B cell (primary cell): ENCODE results near the gene ATP8A2. TPM values are rescaled to one million over a fixed set of nuclear protein-coding genes. Genes with fewer than 3 reads are reported as not detected.

Experiments
- ATAC-seq: fragments of 200-7000 bp; cut with Tn5 transposase; one replicate; pipeline ENCODE4 v1.10.0; 2021; ENCODE audit warnings: low read depth, mild to moderate bottlenecking, moderate number of reproducible peaks, moderate library complexity
- CTCF ChIA-PET: fragments of 350-600 bp; sonication (Branson Sonifier 250); formaldehyde crosslinking; loops from one replicate; lab custom pipeline; 2021; ENCODE audit warnings: antibody characterized with exemption, inconsistent platforms; lab: Charles Lee
- POLR2A ChIA-PET: fragments of 350-600 bp; sonication (Branson Sonifier 250); formaldehyde crosslinking; loops from one replicate; lab custom pipeline; 2021; ENCODE audit warnings: antibody characterized with exemption; lab: Charles Lee
- DNase-seq: peaks from one replicate; pipeline ENCODE4 v3.0.0; 2013
- H2AFZ ChIP-seq: 2 replicates; pipeline ENCODE4 v1.6.1; 2012; ENCODE audit warnings: mild to moderate bottlenecking, low read depth, low read length; ENCODE audit not compliant: insufficient read depth, poor library complexity, severe bottlenecking
- H3K27ac ChIP-seq, 2 donors: 1 replicate in 1 of 2; 2 replicates in 1 of 2; pipeline ENCODE4 v1.5.1; 2012 to 2013; ENCODE audit warnings: low read length in 2 of 2, mild to moderate bottlenecking in 2 of 2, moderate library complexity in 1 of 2
- H3K27me3 ChIP-seq, 4 experiments: fragments of 200-600 bp in 1 of 4; sonication (generic) in 1 of 4; replicated peaks in 1 of 4; 1 replicate in 2 of 4; 2 replicates in 2 of 4; pipeline versions ENCODE4 v1.6.1 to v1.7.0; 2013 to 2016; ENCODE audit warnings: low read length in 3 of 4, mild to moderate bottlenecking in 2 of 4, mixed read lengths in 1 of 4, moderate library complexity in 1 of 4; ENCODE audit not compliant: insufficient read depth in 4 of 4, control insufficient read depth in 3 of 4; ENCODE audit errors: control extremely low read depth in 1 of 4
- H3K36me3 ChIP-seq, 2 experiments: replicated peaks in 1 of 2; 1 replicate in 1 of 2; 2 replicates in 1 of 2; pipeline versions ENCODE4 v1.6.1 to v1.7.1; 2013; ENCODE audit warnings: low read length in 1 of 2; ENCODE audit not compliant: insufficient read depth in 2 of 2, control insufficient read depth in 1 of 2; ENCODE audit errors: control extremely low read depth in 1 of 2, extremely low read depth in 1 of 2
- H3K4me1 ChIP-seq, 2 donors: fragments of 200-600 bp in 1 of 2; sonication (generic) in 1 of 2; 1 replicate in 1 of 2; 2 replicates in 1 of 2; pipeline versions ENCODE4 v1.5.1 to v1.6.1; 2013 to 2017; ENCODE audit warnings: low read length in 2 of 2; ENCODE audit not compliant: control insufficient read depth in 2 of 2, insufficient read depth in 2 of 2
- H3K4me2 ChIP-seq: replicated peaks from 2 replicates; pipeline ENCODE3; 2012; ENCODE audit warnings: mild to moderate bottlenecking, low read depth, low read length; ENCODE audit not compliant: poor library complexity, severe bottlenecking
- H3K4me3 ChIP-seq, 5 experiments: fragments of 200-600 bp in 1 of 5; sonication (generic) in 1 of 5; 1 replicate in 3 of 5; 2 replicates in 2 of 5; pipeline versions ENCODE4 v1.5.1 to v1.7.0; 2011 to 2016; ENCODE audit warnings: low read length in 4 of 5, mild to moderate bottlenecking in 4 of 5, low read depth in 2 of 5, control low read depth in 1 of 5, moderate library complexity in 1 of 5; ENCODE audit not compliant: insufficient read depth in 1 of 5; ENCODE audit errors: control extremely low read depth in 1 of 5, extremely low read depth in 1 of 5
- H3K79me2 ChIP-seq: fragments of 200-600 bp; sonication (generic); one replicate; pipeline ENCODE4 v1.6.0; 2016; ENCODE audit warnings: low read length; ENCODE audit not compliant: control insufficient read depth, insufficient read depth
- H3K9ac ChIP-seq: fragments of 200-600 bp; sonication (generic); 2 replicates; pipeline ENCODE4 v1.6.1; 2017; ENCODE audit warnings: mild to moderate bottlenecking, low read length, moderate library complexity
- H3K9me3 ChIP-seq, 3 donors: one replicate each; pipeline versions ENCODE4 v1.6.1 to v1.7.1; 2013; ENCODE audit warnings: low read length in 2 of 3; ENCODE audit not compliant: control insufficient read depth in 2 of 3, insufficient read depth in 1 of 3; ENCODE audit errors: control extremely low read depth in 1 of 3
- H4K20me1 ChIP-seq: 2 replicates; pipeline ENCODE4 v1.6.0; 2012; ENCODE audit warnings: mild to moderate bottlenecking, low read length; ENCODE audit not compliant: insufficient read depth, control insufficient read depth, poor library complexity, severe bottlenecking
- H3K27ac Mint-ChIP-seq: one replicate; pipeline ENCODE4 v1.8.0; 2021; ENCODE audit warnings: mixed read lengths
- H3K27me3 Mint-ChIP-seq: one replicate; pipeline ENCODE4 v1.8.0; 2021; ENCODE audit warnings: mixed read lengths
- H3K4me1 Mint-ChIP-seq: one replicate; pipeline ENCODE4 v1.8.0; 2021; ENCODE audit warnings: mixed read lengths
- H3K4me3 Mint-ChIP-seq: one replicate; pipeline ENCODE4 v1.8.0; 2021; ENCODE audit warnings: mixed read lengths
- H3K9me3 Mint-ChIP-seq: one replicate; pipeline ENCODE4 v1.8.0; 2022; ENCODE audit warnings: mixed read lengths; ENCODE audit not compliant: insufficient read depth
- EZH2 ChIP-seq: IDR thresholded peaks from 2 replicates; pipeline ENCODE4 v1.6.1; 2012; ENCODE audit warnings: borderline replicate concordance, low read depth, mild to moderate bottlenecking, moderate library complexity, low read length; ENCODE audit not compliant: insufficient read depth, poor library complexity, severe bottlenecking
- WGBS: methylation state at CpG from one replicate; pipeline ENCODE4 v1.1.5; 2013; ENCODE audit warnings: missing lambda C conversion rate; ENCODE audit not compliant: insufficient coverage; 5-methylcytosine and 5-hydroxymethylcytosine counted together
- intact Hi-C: fragments of 100-400 bp; cut with micrococcal nuclease; formaldehyde crosslinking; loops from one replicate; pipeline ENCODE4 v1.10.0; 2022
- polyA plus RNA-seq: library from polyadenylated mRNA; depleted of rRNA; stranded (reverse); fragments of >200 nt; gene quantifications from 2 replicates; pipeline ENCODE4 v1.2.3, GENCODE V29; 2012
- total RNA-seq, 2 donors: library from RNA; stranded (reverse); fragments of 120-200 nt in 1 of 2; gene quantifications; 1 replicate in 1 of 2; 2 replicates in 1 of 2; pipeline versions ENCODE4 v1.2.3 to v1.2.4, GENCODE V29; 2013 to 2022
- TF ChIP-seq, protein P1 (sequence below): fragments of 200-600 bp; IDR thresholded peaks from one replicate; pipeline ENCODE4 v1.8.0; 2022; ENCODE audit warnings: antibody characterized with exemption, mild to moderate bottlenecking

ATP8A2 gene
- total and polyA plus RNA-seq, 2 donors (not counting 1 experiment from before 2014, with no cell fraction given) = not detected

DNA sequence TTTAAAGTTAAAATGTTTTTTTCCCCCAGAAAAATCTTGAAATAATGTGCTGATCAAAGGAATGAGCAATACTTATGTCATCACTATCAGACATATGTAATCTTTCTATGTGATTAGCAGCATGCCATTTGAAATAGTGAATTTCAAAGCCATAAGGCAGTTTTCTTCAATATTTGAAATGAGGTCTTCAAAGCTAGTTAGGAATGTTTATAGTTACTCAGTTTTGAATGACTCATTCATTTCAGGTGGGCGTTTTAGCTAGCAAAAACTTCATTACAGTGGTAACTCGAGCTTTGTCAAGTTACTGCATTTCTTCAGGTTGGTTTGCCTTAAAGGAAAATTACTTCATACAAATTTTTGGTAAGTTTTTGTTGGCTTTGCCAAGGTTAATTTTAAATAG, 102.1 kb downstream of the ATP8A2 start:
- Histone ChIP-seq H3K79me2 (no peaks in the 10 kb centered on the region), H4K20me1 (no peaks in the 10 kb centered on the region), H3K27ac (no peak overlapping the region), H3K4me3 (no peak overlapping the region), H3K36me3 (no peaks in the 10 kb centered on the region), H3K4me2 (no peak overlapping the region), H2AFZ (no peak overlapping the region), H3K9ac (no peak overlapping the region), H3K27me3 (peaks cover 0 to 21% (median 9%) of the 10 kb centered on the region in 4 experiments), H3K4me1 (no peaks in the 10 kb centered on the region), H3K9me3 (peaks cover 0 to 3% (median 0%) of the 10 kb centered on the region in 3 donors)
- H3K27ac Mint-ChIP-seq = no peak overlapping the region
- no peaks in the 10 kb centered on the region for H3K9me3 Mint-ChIP-seq
- no CpG with 5 or more reads among the region's 2 CpGs for WGBS
- intact Hi-C loops = no loop called here
- peaks cover 28% of the 10 kb centered on the region for H3K27me3 Mint-ChIP-seq
- peaks cover 3% of the 10 kb centered on the region for H3K4me1 Mint-ChIP-seq
- ATAC-seq = no peak
- no peak for TF ChIP-seq EZH2
- TF ChIP-seq, protein P1, sequence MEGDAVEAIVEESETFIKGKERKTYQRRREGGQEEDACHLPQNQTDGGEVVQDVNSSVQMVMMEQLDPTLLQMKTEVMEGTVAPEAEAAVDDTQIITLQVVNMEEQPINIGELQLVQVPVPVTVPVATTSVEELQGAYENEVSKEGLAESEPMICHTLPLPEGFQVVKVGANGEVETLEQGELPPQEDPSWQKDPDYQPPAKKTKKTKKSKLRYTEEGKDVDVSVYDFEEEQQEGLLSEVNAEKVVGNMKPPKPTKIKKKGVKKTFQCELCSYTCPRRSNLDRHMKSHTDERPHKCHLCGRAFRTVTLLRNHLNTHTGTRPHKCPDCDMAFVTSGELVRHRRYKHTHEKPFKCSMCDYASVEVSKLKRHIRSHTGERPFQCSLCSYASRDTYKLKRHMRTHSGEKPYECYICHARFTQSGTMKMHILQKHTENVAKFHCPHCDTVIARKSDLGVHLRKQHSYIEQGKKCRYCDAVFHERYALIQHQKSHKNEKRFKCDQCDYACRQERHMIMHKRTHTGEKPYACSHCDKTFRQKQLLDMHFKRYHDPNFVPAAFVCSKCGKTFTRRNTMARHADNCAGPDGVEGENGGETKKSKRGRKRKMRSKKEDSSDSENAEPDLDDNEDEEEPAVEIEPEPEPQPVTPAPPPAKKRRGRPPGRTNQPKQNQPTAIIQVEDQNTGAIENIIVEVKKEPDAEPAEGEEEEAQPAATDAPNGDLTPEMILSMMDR = no peak
- CTCF ChIA-PET = interaction anchor here (0.6 kb wide), 1 partner anchor 121 kb away, joined by 3 read pairs; no protein-coding TSS in a partner anchor
- H3K4me3 Mint-ChIP-seq = no peak overlapping the region
- no peak for DNase-seq
- POLR2A ChIA-PET = no interaction called here

DNA sequence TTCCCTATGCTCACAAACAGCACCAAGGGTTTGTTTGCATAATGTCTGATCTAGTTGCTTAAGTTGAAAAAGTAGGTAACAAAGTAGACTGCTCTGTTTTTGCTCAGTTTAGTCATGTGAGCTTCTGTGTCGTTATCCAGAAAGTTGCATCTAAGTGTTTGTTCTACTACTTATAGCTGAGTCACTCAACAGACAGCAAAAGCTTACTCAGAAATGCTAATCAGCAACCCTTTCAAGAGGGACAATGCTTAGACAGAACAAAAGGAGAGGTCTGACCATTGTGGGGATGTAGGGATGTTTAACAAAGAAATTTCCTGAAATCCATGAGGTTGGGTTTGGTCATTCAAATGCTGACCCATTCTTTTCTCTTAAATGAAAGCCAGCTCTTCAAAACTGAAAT, 106.4 kb downstream of the ATP8A2 start:
- Mint-ChIP-seq H3K4me1 (no peaks in the 10 kb centered on the region), H3K9me3 (peaks cover 4% of the 10 kb centered on the region), H3K4me3 (no peak overlapping the region), H3K27me3 (peaks cover 7% of the 10 kb centered on the region), H3K27ac (no peak overlapping the region)
- no peak for ATAC-seq
- ChIA-PET POLR2A (no interaction called here), CTCF (interaction anchor here (0.8 kb wide), 1 partner anchor 103 kb away, joined by 3 read pairs; no protein-coding TSS in a partner anchor)
- H3K4me2 ChIP-seq = no peak overlapping the region
- no peak overlapping the region for H3K9ac ChIP-seq
- H3K79me2 ChIP-seq = no peaks in the 10 kb centered on the region
- no peak overlapping the region for H2AFZ ChIP-seq
- DNase-seq = no peak
- intact Hi-C loops = no loop called here
- no peak overlapping the region for H3K4me3 ChIP-seq
- H3K27ac ChIP-seq = no peak overlapping the region
- H3K27me3 ChIP-seq = no peaks in the 10 kb centered on the region
- no peaks in the 10 kb centered on the region for H4K20me1 ChIP-seq
- TF ChIP-seq EZH2 = no peak
- TF ChIP-seq, protein P1 = no peak
- peaks cover 0 to 15% (median 9%) of the 10 kb centered on the region in 3 donors for H3K9me3 ChIP-seq
- H3K36me3 ChIP-seq = no peaks in the 10 kb centered on the region
- WGBS = no CpG with 5 or more reads among the region's 1 CpG
- H3K4me1 ChIP-seq = no peaks in the 10 kb centered on the region
